ENCODE data around the gene SPTLC2. TPM values are rescaled to one million over a fixed set of nuclear protein-coding genes. Genes with fewer than 3 reads are reported as not detected.
"Not testable (repeated sequence)": the region's sequence is repeated elsewhere in the genome, so short reads cannot be mapped to it uniquely, and the experiment has no call there.

Gene SPTLC2
- total RNA-seq, 5 donors from 2014 or later (not counting 1 experiment from before 2014, with no cell fraction given): 20.8 to 33.7 (median 26.2) TPM

- no peaks in the 10 kb centered on the region for H3K27me3 Mint-ChIP-seq
- Histone ChIP-seq H3K27me3 (replicated peaks in 1 of 2; ENCODE audit: control insufficient read depth in 2 of 2, extremely low read depth in 1 of 2, insufficient read depth in 2 of 2, low read length in 1 of 2) (no peaks in the 10 kb centered on the region), H3K4me1 (ENCODE audit: control insufficient read depth in 1 of 2, extremely low read depth in 1 of 2, insufficient read depth in 2 of 2, low read length in 2 of 2) (peaks cover 0 to 3% of the 10 kb centered on the region in 2 experiments), H3K4me3 (ENCODE audit: control insufficient read depth in 1 of 2, extremely low read depth in 1 of 2, low read length in 1 of 2) (no peak overlapping the region), H3K27ac (ENCODE audit: low read length) (no peak overlapping the region), H3K36me3 (ENCODE audit: control insufficient read depth in 2 of 2, extremely low read depth in 1 of 2, insufficient read depth in 1 of 2, low read length in 1 of 2) (peaks cover 5 to 34% of the 10 kb centered on the region in 2 donors), H3K9me3 (no peaks in the 10 kb centered on the region)
- H3K27ac Mint-ChIP-seq: no peak overlapping the region
- DNase-seq (no peak), ATAC-seq (replicated peaks in 1 of 4) (no peak)
- ChIA-PET CTCF (no interaction called here), POLR2A (no interaction called here)
- H3K4me1 Mint-ChIP-seq: peaks cover 7 to 16% (median 13%) of the 10 kb centered on the region in 3 donors
- H3K36me3 Mint-ChIP-seq: peaks cover 42% of the 10 kb centered on the region
- no peak overlapping the region for H3K4me3 Mint-ChIP-seq
- 85% methylated on average over 2 of the region's 2 CpGs for WGBS (ENCODE audit: insufficient coverage)
- H3K9me3 Mint-ChIP-seq: no peaks in the 10 kb centered on the region
Observed at GRCh38 chr14:77544571-77544970, 71.9 kb downstream of the SPTLC2 start.

- ATAC-seq (replicated peaks in 1 of 4): no peak
- H3K27me3 Mint-ChIP-seq: no peaks in the 10 kb centered on the region
- DNase-seq: no peak
- H3K36me3 Mint-ChIP-seq: peaks cover 37% of the 10 kb centered on the region
- H3K27me3 ChIP-seq (replicated peaks in 1 of 2; ENCODE audit: control insufficient read depth in 2 of 2, extremely low read depth in 1 of 2, insufficient read depth in 2 of 2, low read length in 1 of 2): no peaks in the 10 kb centered on the region
- H3K4me1 ChIP-seq (ENCODE audit: control insufficient read depth in 1 of 2, extremely low read depth in 1 of 2, insufficient read depth in 2 of 2, low read length in 2 of 2): peaks cover 0 to 3% of the 10 kb centered on the region in 2 experiments
- no peak overlapping the region for H3K4me3 Mint-ChIP-seq
- WGBS (ENCODE audit: insufficient coverage): 100% methylated on average over 1 of the region's 3 CpGs
- H3K4me1 Mint-ChIP-seq: peaks cover 7 to 16% (median 13%) of the 10 kb centered on the region in 3 donors
- POLR2A ChIA-PET: no interaction called here
- H3K27ac Mint-ChIP-seq: no peak overlapping the region
- no peaks in the 10 kb centered on the region for H3K9me3 Mint-ChIP-seq
- peaks cover 5 to 26% of the 10 kb centered on the region in 2 donors for H3K36me3 ChIP-seq (ENCODE audit: control insufficient read depth in 2 of 2, extremely low read depth in 1 of 2, insufficient read depth in 1 of 2, low read length in 1 of 2)
- CTCF ChIA-PET: no interaction called here
- H3K9me3 ChIP-seq: no peaks in the 10 kb centered on the region
- no peak overlapping the region for H3K27ac ChIP-seq (ENCODE audit: low read length)
- H3K4me3 ChIP-seq (ENCODE audit: control insufficient read depth in 1 of 2, extremely low read depth in 1 of 2, low read length in 1 of 2): no peak overlapping the region
Observed at GRCh38 chr14:77543637-77544334, 72.7 kb downstream of the SPTLC2 start.

GRCh38 chr14:77543240-77543551 is 73.2 kb downstream of the SPTLC2 start:
- no peak for ATAC-seq (replicated peaks in 1 of 4)

GRCh38 chr14:77542421-77543239 is 73.8 kb downstream of the SPTLC2 start:
- no peak for ATAC-seq (replicated peaks in 1 of 4)
- POLR2A ChIA-PET: no interaction called here
- CTCF ChIA-PET: interaction anchor here in 1 of 2 donors (0.7 kb wide), 1 partner anchor 9 kb away, joined by 3 read pairs; no protein-coding TSS in a partner anchor

More at GRCh38 chr14:77543240-77543551, 73.2 kb downstream of the SPTLC2 start:
- no peak overlapping the region for H3K27ac ChIP-seq (ENCODE audit: low read length)
- Mint-ChIP-seq H3K27me3 (no peaks in the 10 kb centered on the region), H3K27ac (no peak overlapping the region), H3K4me1 (peaks cover 7 to 16% (median 13%) of the 10 kb centered on the region in 3 donors), H3K36me3 (peaks cover 32% of the 10 kb centered on the region), H3K9me3 (no peaks in the 10 kb centered on the region), H3K4me3 (no peak overlapping the region)
- peaks cover 0 to 3% of the 10 kb centered on the region in 2 experiments for H3K4me1 ChIP-seq (ENCODE audit: control insufficient read depth in 1 of 2, extremely low read depth in 1 of 2, insufficient read depth in 2 of 2, low read length in 2 of 2)
- DNase-seq: no peak
- 95% methylated on average over 3 of the region's 5 CpGs for WGBS (ENCODE audit: insufficient coverage)
- no peak overlapping the region for H3K4me3 ChIP-seq (ENCODE audit: control insufficient read depth in 1 of 2, extremely low read depth in 1 of 2, low read length in 1 of 2)
- H3K27me3 ChIP-seq (replicated peaks in 1 of 2; ENCODE audit: control insufficient read depth in 2 of 2, extremely low read depth in 1 of 2, insufficient read depth in 2 of 2, low read length in 1 of 2): no peaks in the 10 kb centered on the region
- H3K36me3 ChIP-seq (ENCODE audit: control insufficient read depth in 2 of 2, extremely low read depth in 1 of 2, insufficient read depth in 1 of 2, low read length in 1 of 2): peaks cover 5 to 22% of the 10 kb centered on the region in 2 donors
- no peaks in the 10 kb centered on the region for H3K9me3 ChIP-seq
- ChIA-PET POLR2A (no interaction called here), CTCF (no interaction called here)

GRCh38 chr14:77541905-77542304 is 74.5 kb downstream of the SPTLC2 start:
- H3K4me1 Mint-ChIP-seq: peaks cover 7 to 16% (median 13%) of the 10 kb centered on the region in 3 donors
- no peak overlapping the region for H3K4me3 Mint-ChIP-seq
- CTCF ChIA-PET: interaction anchor here in 1 of 2 donors (0.7 kb wide), 1 partner anchor 9 kb away, joined by 3 read pairs; no protein-coding TSS in a partner anchor
- H3K4me1 ChIP-seq (ENCODE audit: control insufficient read depth in 1 of 2, extremely low read depth in 1 of 2, insufficient read depth in 2 of 2, low read length in 2 of 2): peaks cover 0 to 3% of the 10 kb centered on the region in 2 experiments
- no peak overlapping the region for H3K4me3 ChIP-seq (ENCODE audit: control insufficient read depth in 1 of 2, extremely low read depth in 1 of 2, low read length in 1 of 2)
- no peaks in the 10 kb centered on the region for H3K27me3 Mint-ChIP-seq
- peaks cover 31% of the 10 kb centered on the region for H3K36me3 Mint-ChIP-seq
- H3K27ac ChIP-seq (ENCODE audit: low read length): no peak overlapping the region
- ATAC-seq (replicated peaks in 1 of 4) (no peak), DNase-seq (no peak)
- no peaks in the 10 kb centered on the region for H3K27me3 ChIP-seq (replicated peaks in 1 of 2; ENCODE audit: control insufficient read depth in 2 of 2, extremely low read depth in 1 of 2, insufficient read depth in 2 of 2, low read length in 1 of 2)
- POLR2A ChIA-PET: no interaction called here
- H3K9me3 ChIP-seq: no peaks in the 10 kb centered on the region
- H3K27ac Mint-ChIP-seq: peak overlapping the region; percentile 62 to 88
- peaks cover 0 to 17% of the 10 kb centered on the region in 2 donors for H3K36me3 ChIP-seq (ENCODE audit: control insufficient read depth in 2 of 2, extremely low read depth in 1 of 2, insufficient read depth in 1 of 2, low read length in 1 of 2)
- WGBS (ENCODE audit: insufficient coverage): 100% methylated on average over 2 of the region's 4 CpGs
- no peaks in the 10 kb centered on the region for H3K9me3 Mint-ChIP-seq

More at GRCh38 chr14:77542421-77543239, 73.8 kb downstream of the SPTLC2 start:
- H3K36me3 ChIP-seq (ENCODE audit: control insufficient read depth in 2 of 2, extremely low read depth in 1 of 2, insufficient read depth in 1 of 2, low read length in 1 of 2): peaks cover 4 to 21% of the 10 kb centered on the region in 2 donors
- no peak for DNase-seq
- H3K27me3 Mint-ChIP-seq: no peaks in the 10 kb centered on the region
- H3K27me3 ChIP-seq (replicated peaks in 1 of 2; ENCODE audit: control insufficient read depth in 2 of 2, extremely low read depth in 1 of 2, insufficient read depth in 2 of 2, low read length in 1 of 2): no peaks in the 10 kb centered on the region
- peak overlapping the region in 1 of 2 donors; percentile 5 for H3K27ac Mint-ChIP-seq
- WGBS (ENCODE audit: insufficient coverage): 60% methylated on average over 4 of the region's 11 CpGs
- H3K4me3 ChIP-seq (ENCODE audit: control insufficient read depth in 1 of 2, extremely low read depth in 1 of 2, low read length in 1 of 2): no peak overlapping the region
- H3K9me3 ChIP-seq: no peaks in the 10 kb centered on the region
- H3K4me1 Mint-ChIP-seq: peaks cover 7 to 16% (median 13%) of the 10 kb centered on the region in 3 donors
- no peak overlapping the region for H3K27ac ChIP-seq (ENCODE audit: low read length)
- H3K36me3 Mint-ChIP-seq: peaks cover 32% of the 10 kb centered on the region
- no peak overlapping the region for H3K4me3 Mint-ChIP-seq
- H3K9me3 Mint-ChIP-seq: no peaks in the 10 kb centered on the region
- H3K4me1 ChIP-seq (ENCODE audit: control insufficient read depth in 1 of 2, extremely low read depth in 1 of 2, insufficient read depth in 2 of 2, low read length in 2 of 2): peaks cover 0 to 3% of the 10 kb centered on the region in 2 experiments

GRCh38 chr14:77536951-77537350 is 79.5 kb downstream of the SPTLC2 start:
- H3K27ac ChIP-seq (ENCODE audit: low read length); H3K36me3 ChIP-seq (ENCODE audit: control insufficient read depth in 2 of 2, extremely low read depth in 1 of 2, insufficient read depth in 1 of 2, low read length in 1 of 2); POLR2A ChIA-PET; CTCF ChIA-PET; H3K9me3 Mint-ChIP-seq; H3K27ac Mint-ChIP-seq; H3K4me1 Mint-ChIP-seq; H3K27me3 ChIP-seq (replicated peaks in 1 of 2; ENCODE audit: control insufficient read depth in 2 of 2, extremely low read depth in 1 of 2, insufficient read depth in 2 of 2, low read length in 1 of 2); DNase-seq; H3K27me3 Mint-ChIP-seq; H3K4me1 ChIP-seq (ENCODE audit: control insufficient read depth in 1 of 2, extremely low read depth in 1 of 2, insufficient read depth in 2 of 2, low read length in 2 of 2); H3K9me3 ChIP-seq; H3K4me3 Mint-ChIP-seq; H3K4me3 ChIP-seq (ENCODE audit: control insufficient read depth in 1 of 2, extremely low read depth in 1 of 2, low read length in 1 of 2); ATAC-seq (replicated peaks in 1 of 4): not testable (repeated sequence)
- WGBS (ENCODE audit: insufficient coverage): no CpG with 5 or more reads among the region's 5 CpGs
- H3K36me3 Mint-ChIP-seq: peaks cover 29% of the 10 kb centered on the region
